ENCODE measurements around the gene PDE1A. TPM values are rescaled to one million over a fixed set of nuclear protein-coding genes. Genes with fewer than 3 reads are reported as not detected.

Gene PDE1A
- total RNA-seq, 2 experiments from 2014 or later, result not detected

DNA sequence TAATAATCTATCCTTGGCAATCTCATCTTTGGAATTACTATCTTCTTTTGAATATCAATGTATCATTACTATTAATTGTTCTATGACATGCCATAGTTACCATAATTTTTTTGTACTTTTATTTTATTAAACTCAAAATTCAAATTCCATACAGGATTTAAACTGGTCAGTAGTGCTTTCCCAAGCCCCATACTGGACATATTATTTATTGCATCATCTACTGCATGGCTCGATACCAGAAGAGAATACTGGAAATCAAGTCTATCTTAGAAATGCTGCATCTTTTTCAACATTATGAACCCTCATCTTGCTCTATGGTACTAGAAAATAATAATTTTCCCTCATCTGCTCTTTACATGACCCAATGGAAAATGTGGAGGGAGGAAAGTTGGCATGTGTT is 9.4 kb upstream of the PDE1A start:
- TF ChIP-seq, protein P1, sequence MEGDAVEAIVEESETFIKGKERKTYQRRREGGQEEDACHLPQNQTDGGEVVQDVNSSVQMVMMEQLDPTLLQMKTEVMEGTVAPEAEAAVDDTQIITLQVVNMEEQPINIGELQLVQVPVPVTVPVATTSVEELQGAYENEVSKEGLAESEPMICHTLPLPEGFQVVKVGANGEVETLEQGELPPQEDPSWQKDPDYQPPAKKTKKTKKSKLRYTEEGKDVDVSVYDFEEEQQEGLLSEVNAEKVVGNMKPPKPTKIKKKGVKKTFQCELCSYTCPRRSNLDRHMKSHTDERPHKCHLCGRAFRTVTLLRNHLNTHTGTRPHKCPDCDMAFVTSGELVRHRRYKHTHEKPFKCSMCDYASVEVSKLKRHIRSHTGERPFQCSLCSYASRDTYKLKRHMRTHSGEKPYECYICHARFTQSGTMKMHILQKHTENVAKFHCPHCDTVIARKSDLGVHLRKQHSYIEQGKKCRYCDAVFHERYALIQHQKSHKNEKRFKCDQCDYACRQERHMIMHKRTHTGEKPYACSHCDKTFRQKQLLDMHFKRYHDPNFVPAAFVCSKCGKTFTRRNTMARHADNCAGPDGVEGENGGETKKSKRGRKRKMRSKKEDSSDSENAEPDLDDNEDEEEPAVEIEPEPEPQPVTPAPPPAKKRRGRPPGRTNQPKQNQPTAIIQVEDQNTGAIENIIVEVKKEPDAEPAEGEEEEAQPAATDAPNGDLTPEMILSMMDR (IDR thresholded peaks at IDR 0.05), result no peak
- no peak overlapping the region for H3K27ac ChIP-seq (ENCODE audit: low read depth in 1 of 2, low read length in 2 of 2)
- peaks cover 3% of the 10 kb centered on the region for H3K9me3 Mint-ChIP-seq
- POLR2A ChIA-PET, result no interaction called here
- no peak overlapping the region for H3K4me3 Mint-ChIP-seq
- H3K27me3 ChIP-seq (ENCODE audit: control insufficient read depth in 1 of 2, insufficient read depth in 2 of 2, low read length in 2 of 2), result no peaks in the 10 kb centered on the region
- no peaks in the 10 kb centered on the region for H3K4me1 ChIP-seq (ENCODE audit: insufficient read depth, low read length)
- H3K4me3 ChIP-seq (ENCODE audit: low read length), result no peak overlapping the region
- H3K36me3 Mint-ChIP-seq (ENCODE audit: low read depth), result no peaks in the 10 kb centered on the region
- H3K9me3 ChIP-seq (ENCODE audit: control insufficient read depth in 1 of 2, insufficient read depth in 1 of 2, low read length in 2 of 2), result no peaks in the 10 kb centered on the region
- H3K4me1 Mint-ChIP-seq (ENCODE audit: low read depth), result no peaks in the 10 kb centered on the region
- no peaks in the 10 kb centered on the region for H3K27me3 Mint-ChIP-seq
- CTCF ChIA-PET, result no interaction called here
- DNase-seq (no peak), ATAC-seq (ENCODE audit: poor library complexity) (no peak)
- H3K27ac Mint-ChIP-seq, result no peak overlapping the region
- H3K36me3 ChIP-seq (ENCODE audit: insufficient read depth, low read length), result no peaks in the 10 kb centered on the region
- intact Hi-C loops (cut with DNase I, micrococcal nuclease), result no loop called here

DNA sequence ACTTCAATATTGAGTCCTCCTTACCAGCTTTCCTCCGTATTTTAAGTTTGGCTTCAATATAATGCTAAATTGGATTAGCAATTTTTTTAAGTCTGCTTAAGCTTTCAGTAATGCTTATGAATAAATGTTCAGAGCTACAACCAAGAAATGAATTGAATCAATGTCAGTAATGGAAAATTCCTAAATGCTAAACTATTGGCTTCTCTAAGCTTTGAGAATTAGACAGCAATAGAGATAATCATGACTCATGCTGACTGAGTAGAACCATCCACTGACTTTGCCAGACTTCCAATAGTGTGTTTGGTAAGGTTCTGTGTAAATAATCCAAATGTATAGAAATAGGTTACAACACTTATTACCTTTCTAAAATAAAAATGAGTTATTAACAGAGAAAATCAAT is 8.9 kb upstream of the PDE1A start:
- no peak overlapping the region for H3K4me3 Mint-ChIP-seq
- H3K27me3 ChIP-seq (ENCODE audit: control insufficient read depth in 1 of 2, insufficient read depth in 2 of 2, low read length in 2 of 2), result no peaks in the 10 kb centered on the region
- H3K9me3 ChIP-seq (ENCODE audit: control insufficient read depth in 1 of 2, insufficient read depth in 1 of 2, low read length in 2 of 2), result no peaks in the 10 kb centered on the region
- TF ChIP-seq, protein P1 (IDR thresholded peaks at IDR 0.05), result no peak
- H3K9me3 Mint-ChIP-seq, result peaks cover 3% of the 10 kb centered on the region
- H3K27me3 Mint-ChIP-seq, result no peaks in the 10 kb centered on the region
- intact Hi-C loops (cut with DNase I, micrococcal nuclease), result no loop called here
- CTCF ChIA-PET, result no interaction called here
- H3K27ac Mint-ChIP-seq, result no peak overlapping the region
- no peaks in the 10 kb centered on the region for H3K36me3 ChIP-seq (ENCODE audit: insufficient read depth, low read length)
- H3K27ac ChIP-seq (ENCODE audit: low read depth in 1 of 2, low read length in 2 of 2), result no peak overlapping the region
- no peaks in the 10 kb centered on the region for H3K4me1 ChIP-seq (ENCODE audit: insufficient read depth, low read length)
- H3K4me1 Mint-ChIP-seq (ENCODE audit: low read depth), result no peaks in the 10 kb centered on the region
- no peak overlapping the region for H3K4me3 ChIP-seq (ENCODE audit: low read length)
- H3K36me3 Mint-ChIP-seq (ENCODE audit: low read depth), result no peaks in the 10 kb centered on the region
- POLR2A ChIA-PET, result no interaction called here
- ATAC-seq (ENCODE audit: poor library complexity) (no peak), DNase-seq (no peak)

DNA sequence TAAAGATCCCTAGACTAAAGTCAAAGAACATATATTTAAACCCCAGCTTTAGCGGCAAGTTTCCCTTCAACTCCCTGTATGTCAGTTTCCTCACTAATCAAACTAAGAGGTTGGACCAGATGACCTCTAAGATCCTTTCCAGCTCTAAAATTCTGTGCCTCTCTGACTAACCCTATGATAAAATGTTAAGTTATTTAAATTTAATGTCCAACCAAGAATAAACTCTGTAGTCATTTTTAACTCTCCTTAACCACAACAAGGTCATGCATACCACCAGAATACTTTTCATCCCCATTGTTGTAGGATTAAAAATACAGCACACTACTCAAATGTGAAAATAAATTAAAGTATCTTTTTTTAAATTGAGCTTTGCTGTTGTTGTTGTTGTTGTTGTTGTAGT is 5.2 kb upstream of the PDE1A start:
- H3K4me1 Mint-ChIP-seq (ENCODE audit: low read depth), result no peaks in the 10 kb centered on the region
- ChIA-PET POLR2A (no interaction called here), CTCF (no interaction called here)
- Histone ChIP-seq H3K4me1 (ENCODE audit: insufficient read depth, low read length) (no peaks in the 10 kb centered on the region), H3K36me3 (ENCODE audit: insufficient read depth, low read length) (no peaks in the 10 kb centered on the region), H3K27me3 (ENCODE audit: control insufficient read depth in 1 of 2, insufficient read depth in 2 of 2, low read length in 2 of 2) (no peaks in the 10 kb centered on the region), H3K27ac (ENCODE audit: low read depth in 1 of 2, low read length in 2 of 2) (no peak overlapping the region), H3K9me3 (ENCODE audit: control insufficient read depth in 1 of 2, insufficient read depth in 1 of 2, low read length in 2 of 2) (no peaks in the 10 kb centered on the region), H3K4me3 (ENCODE audit: low read length) (no peak overlapping the region)
- DNase-seq (no peak), ATAC-seq (ENCODE audit: poor library complexity) (no peak)
- no peak overlapping the region for H3K4me3 Mint-ChIP-seq
- TF ChIP-seq, protein P1 (IDR thresholded peaks at IDR 0.05), result no peak
- peaks cover 3% of the 10 kb centered on the region for H3K9me3 Mint-ChIP-seq
- no peaks in the 10 kb centered on the region for H3K27me3 Mint-ChIP-seq
- intact Hi-C loops (cut with DNase I, micrococcal nuclease), result no loop called here
- H3K36me3 Mint-ChIP-seq (ENCODE audit: low read depth), result no peaks in the 10 kb centered on the region
- H3K27ac Mint-ChIP-seq, result no peak overlapping the region
